Vagina (tissue), 2 donors: ENCODE results near the gene LSM4. TPM values are rescaled to one million over a fixed set of nuclear protein-coding genes. Genes with fewer than 3 reads are reported as not detected.

Experiments
- DNase-seq, 2 donors: peaks; one replicate each; pipeline ENCODE4 v3.0.0-alpha.2; 2017; ENCODE audit errors: extremely low spot score in 2 of 2
- H3K27ac ChIP-seq: fragments of 200-600 bp; sonication (generic); one replicate; pipeline ENCODE4 v1.5.1; 2019
- H3K27me3 ChIP-seq: fragments of 200-600 bp; sonication (generic); one replicate; pipeline ENCODE4 v1.5.1; 2019
- H3K36me3 ChIP-seq, 2 donors: fragments of 200-600 bp; sonication (generic); one replicate each; pipeline ENCODE4 v1.5.1; 2017 to 2019
- H3K4me1 ChIP-seq: fragments of 200-600 bp; sonication (generic); one replicate; pipeline ENCODE4 v1.5.1; 2019
- H3K4me3 ChIP-seq, 2 donors: fragments of 200-600 bp; sonication (generic); 1 replicate in 1 of 2; 2 replicates in 1 of 2; pipeline ENCODE4 v1.5.1; 2016 to 2019
- H3K9me3 ChIP-seq: fragments of 200-600 bp; sonication (generic); one replicate; pipeline ENCODE4 v1.5.1; 2019
- CTCF ChIP-seq, 3 experiments: fragments of 450-650 bp in 2 of 3; fragments of 200-600 bp in 1 of 3; sonication (generic) in 1 of 3; IDR thresholded peaks; one replicate each; pipeline ENCODE4 v1.5.1; 2017 to 2019; ENCODE audit warnings: antibody characterized with exemption in 3 of 3, mild to moderate bottlenecking in 2 of 3, moderate library complexity in 2 of 3
- POLR2A ChIP-seq, 2 donors: fragments of 450-650 bp; IDR thresholded peaks; one replicate each; pipeline ENCODE4 v1.6.1; 2017; ENCODE audit warnings: antibody characterized with exemption in 2 of 2, mild to moderate bottlenecking in 2 of 2, moderate library complexity in 2 of 2
- POLR2AphosphoS5 ChIP-seq, 2 donors: sonication (generic); formaldehyde crosslinking; IDR thresholded peaks; one replicate each; pipeline ENCODE4 v1.9.0; 2017; ENCODE audit warnings: antibody characterized with exemption in 2 of 2, mild to moderate bottlenecking in 2 of 2, low read depth in 1 of 2; ENCODE audit not compliant: insufficient read depth in 1 of 2
- intact Hi-C: fragments of 100-400 bp; cut with DNase I; formaldehyde crosslinking; loops from one replicate; pipeline ENCODE4 v1.15.1; 2023
- total RNA-seq: library from RNA; depleted of rRNA; stranded (reverse); fragments of >200 nt; gene quantifications from one replicate; pipeline ENCODE4 v1.2.3, GENCODE V29; 2016

LSM4 gene
- total RNA-seq, 1 donor from 2014 or later: 54.3 TPM

- DNase-seq: no peak
- peaks cover 0 to 29% of the 10 kb centered on the region in 2 donors for H3K36me3 ChIP-seq
- no peak overlapping the region for H3K4me3 ChIP-seq
- H3K27ac ChIP-seq: no peak overlapping the region
- TF ChIP-seq POLR2A (IDR thresholded peaks at IDR 0.05) (no peak), POLR2AphosphoS5 (IDR thresholded peaks at IDR 0.05; ENCODE audit: insufficient read depth in 1 of 2, low read depth in 1 of 2) (no peak), CTCF (IDR thresholded peaks at IDR 0.05) (no peak)
- intact Hi-C loops: no loop called here
- H3K27me3 ChIP-seq: no peaks in the 10 kb centered on the region
- H3K4me1 ChIP-seq: no peaks in the 10 kb centered on the region
- no peaks in the 10 kb centered on the region for H3K9me3 ChIP-seq
These were observed 57.3 kb downstream of the LSM4 start for GRCh38 chr19:18265582-18265981.

DNA sequence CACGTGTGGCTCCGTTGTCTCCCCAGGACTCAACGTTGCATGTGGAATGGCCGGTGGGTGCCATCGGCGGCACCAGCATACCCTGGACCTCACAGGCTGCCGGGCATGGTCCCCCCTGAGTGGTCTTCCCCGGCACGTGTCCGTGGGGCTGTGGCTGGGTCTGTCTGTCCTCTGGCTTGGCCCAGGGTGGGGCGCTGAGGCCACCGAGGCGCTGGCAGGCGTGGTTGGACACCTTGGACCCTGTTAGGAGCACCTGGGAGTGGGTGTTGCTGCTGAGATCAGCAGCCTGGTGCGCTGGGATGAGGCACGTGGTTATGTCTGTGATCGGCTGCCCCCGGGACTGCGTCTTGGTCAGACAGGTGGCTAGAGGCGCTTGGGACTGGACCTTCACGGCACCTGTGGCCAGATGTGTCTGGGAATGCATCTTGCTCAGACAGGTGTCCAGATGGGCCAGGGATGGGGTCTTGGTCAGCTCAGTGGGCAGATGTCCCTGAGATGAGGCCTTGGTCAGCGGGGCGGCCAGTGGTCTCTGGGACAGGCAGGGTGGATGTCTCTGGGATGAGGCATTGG, 57.8 kb downstream of the LSM4 start:
- Histone ChIP-seq H3K27ac (no peak overlapping the region), H3K4me1 (no peaks in the 10 kb centered on the region), H3K4me3 (no peak overlapping the region), H3K27me3 (no peaks in the 10 kb centered on the region), H3K36me3 (peaks cover 0 to 29% of the 10 kb centered on the region in 2 donors), H3K9me3 (no peaks in the 10 kb centered on the region)
- intact Hi-C loops: no loop called here
- TF ChIP-seq CTCF (IDR thresholded peaks at IDR 0.05) (no peak), POLR2AphosphoS5 (IDR thresholded peaks at IDR 0.05; ENCODE audit: insufficient read depth in 1 of 2, low read depth in 1 of 2) (no peak), POLR2A (IDR thresholded peaks at IDR 0.05) (no peak)
- no peak for DNase-seq

DNA sequence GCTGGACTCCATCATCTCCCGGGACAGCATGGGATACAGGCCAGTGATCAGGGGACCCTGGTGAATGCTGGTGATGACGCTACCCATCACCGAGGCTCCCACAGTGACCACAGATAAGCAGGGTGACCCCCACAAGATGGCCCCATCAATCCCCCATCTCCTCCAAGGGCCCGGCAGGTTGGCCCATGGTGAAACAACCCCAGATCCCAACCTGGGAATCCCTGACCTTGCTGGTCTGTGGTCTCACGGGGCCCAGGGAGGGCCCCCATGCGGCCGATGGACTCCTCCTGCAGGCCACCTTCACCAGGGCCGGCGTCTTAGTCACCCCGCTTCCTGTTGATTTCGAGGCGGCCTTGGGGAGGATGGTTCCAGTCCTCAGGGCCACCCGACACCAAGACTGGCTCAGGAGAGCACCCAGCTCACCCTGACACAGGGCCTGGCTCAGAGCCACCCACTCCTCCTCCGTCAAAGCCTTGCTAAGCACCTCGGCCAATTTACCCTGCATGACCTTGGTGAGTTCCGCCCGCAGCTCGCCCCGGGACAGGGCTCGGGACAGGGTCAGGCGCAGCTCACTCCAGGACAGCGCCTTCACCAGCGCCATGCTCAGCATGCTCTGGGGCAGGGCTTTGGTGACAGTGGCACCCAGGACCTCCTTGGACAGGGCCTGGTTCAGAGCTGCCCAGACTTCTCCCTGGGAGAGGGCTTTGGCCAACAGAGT, 58.6 kb downstream of the LSM4 start:
- Histone ChIP-seq H3K4me1 (no peaks in the 10 kb centered on the region), H3K4me3 (no peak overlapping the region), H3K36me3 (peaks cover 0 to 29% of the 10 kb centered on the region in 2 donors), H3K27ac (no peak overlapping the region), H3K27me3 (no peaks in the 10 kb centered on the region), H3K9me3 (no peaks in the 10 kb centered on the region)
- DNase-seq: no peak
- intact Hi-C loops: no loop called here
- TF ChIP-seq POLR2AphosphoS5 (IDR thresholded peaks at IDR 0.05; ENCODE audit: insufficient read depth in 1 of 2, low read depth in 1 of 2) (no peak), POLR2A (IDR thresholded peaks at IDR 0.05) (no peak), CTCF (IDR thresholded peaks at IDR 0.05) (no peak)

- H3K36me3 ChIP-seq: peaks cover 0 to 29% of the 10 kb centered on the region in 2 donors
- no peak overlapping the region for H3K4me3 ChIP-seq
- intact Hi-C loops: no loop called here
- TF ChIP-seq POLR2A (IDR thresholded peaks at IDR 0.05) (no peak), POLR2AphosphoS5 (IDR thresholded peaks at IDR 0.05; ENCODE audit: insufficient read depth in 1 of 2, low read depth in 1 of 2) (no peak), CTCF (IDR thresholded peaks at IDR 0.05) (no peak)
- no peak overlapping the region for H3K27ac ChIP-seq
- no peaks in the 10 kb centered on the region for H3K9me3 ChIP-seq
- H3K27me3 ChIP-seq: no peaks in the 10 kb centered on the region
- DNase-seq: no peak
- no peaks in the 10 kb centered on the region for H3K4me1 ChIP-seq
These were observed 59.3 kb downstream of the LSM4 start for GRCh38 chr19:18263324-18264136.
